OCI-LY3 (cell line): ENCODE results near the gene ORM1.
"Not testable (repeated sequence)": the region's sequence is repeated elsewhere in the genome, so short reads cannot be mapped to it uniquely, and the experiment has no call there.

Source experiments
- H2AFZ ChIP-seq: fragments of 200-600, 300-600 bp; shearing (Covaris generic); 2 replicates; pipeline ENCODE4 v1.6.0; 2014; ENCODE audit warnings: antibody characterized with exemption, low read depth, low read length
- H3K27ac ChIP-seq: fragments of 200-600, 300-600 bp; sonication (generic); 2 replicates; pipeline ENCODE4 v1.5.1; 2014; ENCODE audit warnings: mild to moderate bottlenecking, low read length, moderate library complexity, mixed read lengths
- H3K27me3 ChIP-seq: fragments of 200-600, 300-600 bp; sonication (generic); 2 replicates; pipeline ENCODE4 v1.6.1; 2014; ENCODE audit warnings: low read depth, low read length, mixed read lengths
- H3K36me3 ChIP-seq: fragments of 200-600, 300-600 bp; sonication (generic); replicated peaks from 2 replicates; pipeline ENCODE3; 2014; ENCODE audit warnings: low read depth, low read length, mixed read lengths
- H3K4me1 ChIP-seq: fragments of 300-600, 200-600 bp; sonication (generic); 2 replicates; pipeline ENCODE4 v1.6.1; 2014; ENCODE audit warnings: low read length, mixed read lengths
- H3K4me2 ChIP-seq: fragments of 200-600, 300-600 bp; sonication (generic); 2 replicates; pipeline ENCODE4 v1.6.1; 2014; ENCODE audit warnings: low read length, mixed read lengths
- H3K4me3 ChIP-seq: fragments of 300-600, 200-600 bp; sonication (generic); 2 replicates; pipeline ENCODE4 v1.5.1; 2014; ENCODE audit warnings: antibody characterized with exemption, mild to moderate bottlenecking, low read length, moderate library complexity
- H3K79me2 ChIP-seq: fragments of 300-600, 200-600 bp; shearing (Covaris generic); 2 replicates; pipeline ENCODE4 v1.6.1; 2014; ENCODE audit warnings: mild to moderate bottlenecking, low read length, mixed read lengths
- H3K9ac ChIP-seq: fragments of 300-600, 200-600 bp; shearing (Covaris generic); 2 replicates; pipeline ENCODE4 v1.6.0; 2014; ENCODE audit warnings: mild to moderate bottlenecking, low read length, moderate library complexity
- H3K9me3 ChIP-seq: fragments of 200-600, 300-600 bp; shearing (Covaris generic); 2 replicates; pipeline ENCODE4 v1.6.1; 2014; ENCODE audit warnings: low read length, mixed read lengths; ENCODE audit not compliant: insufficient read depth
- H4K20me1 ChIP-seq: fragments of 200-600, 300-600 bp; sonication (generic); 2 replicates; pipeline ENCODE4 v1.6.1; 2016; ENCODE audit warnings: low read length, mixed read lengths; ENCODE audit not compliant: insufficient read depth
- EZH2phosphoT487 ChIP-seq: fragments of 200-600 bp; shearing (Covaris generic); IDR thresholded peaks from 2 replicates; pipeline ENCODE4 v1.6.1; 2018; ENCODE audit warnings: antibody characterized with exemption, mixed run types, low read depth
- TF ChIP-seq, protein P1 (sequence below): fragments of 200-600, 300-600 bp; sonication (generic); IDR thresholded peaks from 2 replicates; pipeline ENCODE4 v1.5.1; 2014; ENCODE audit warnings: antibody characterized with exemption, low read length, low read depth

ORM1 gene

GRCh38 chr9:114327749-114328148, 4.9 kb downstream of the ORM1 start:
- peaks cover 5% of the 10 kb centered on the region; the same call in 1 of the 2 replicates for H3K4me1 ChIP-seq
- no peak overlapping the region for H3K4me3 ChIP-seq
- no peaks in the 10 kb centered on the region for H3K79me2 ChIP-seq
- peaks cover 15% of the 10 kb centered on the region; the same call in 1 of the 2 replicates for H3K27me3 ChIP-seq
- TF ChIP-seq EZH2phosphoT487, result no peak
- TF ChIP-seq, protein P1, sequence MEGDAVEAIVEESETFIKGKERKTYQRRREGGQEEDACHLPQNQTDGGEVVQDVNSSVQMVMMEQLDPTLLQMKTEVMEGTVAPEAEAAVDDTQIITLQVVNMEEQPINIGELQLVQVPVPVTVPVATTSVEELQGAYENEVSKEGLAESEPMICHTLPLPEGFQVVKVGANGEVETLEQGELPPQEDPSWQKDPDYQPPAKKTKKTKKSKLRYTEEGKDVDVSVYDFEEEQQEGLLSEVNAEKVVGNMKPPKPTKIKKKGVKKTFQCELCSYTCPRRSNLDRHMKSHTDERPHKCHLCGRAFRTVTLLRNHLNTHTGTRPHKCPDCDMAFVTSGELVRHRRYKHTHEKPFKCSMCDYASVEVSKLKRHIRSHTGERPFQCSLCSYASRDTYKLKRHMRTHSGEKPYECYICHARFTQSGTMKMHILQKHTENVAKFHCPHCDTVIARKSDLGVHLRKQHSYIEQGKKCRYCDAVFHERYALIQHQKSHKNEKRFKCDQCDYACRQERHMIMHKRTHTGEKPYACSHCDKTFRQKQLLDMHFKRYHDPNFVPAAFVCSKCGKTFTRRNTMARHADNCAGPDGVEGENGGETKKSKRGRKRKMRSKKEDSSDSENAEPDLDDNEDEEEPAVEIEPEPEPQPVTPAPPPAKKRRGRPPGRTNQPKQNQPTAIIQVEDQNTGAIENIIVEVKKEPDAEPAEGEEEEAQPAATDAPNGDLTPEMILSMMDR, result no peak
- H2AFZ ChIP-seq, result no peak overlapping the region
- H3K36me3 ChIP-seq, result no peaks in the 10 kb centered on the region
- no peak overlapping the region for H3K9ac ChIP-seq
- H4K20me1 ChIP-seq, result no peaks in the 10 kb centered on the region
- no peaks in the 10 kb centered on the region for H3K9me3 ChIP-seq
- H3K27ac ChIP-seq, result no peak overlapping the region
- no peak overlapping the region for H3K4me2 ChIP-seq

- H3K36me3 ChIP-seq, H4K20me1 ChIP-seq, H3K9me3 ChIP-seq, H3K9ac ChIP-seq, H3K4me1 ChIP-seq, H3K79me2 ChIP-seq, H3K4me3 ChIP-seq, H2AFZ ChIP-seq, H3K4me2 ChIP-seq, H3K27ac ChIP-seq: not testable (repeated sequence)
- peaks cover 15% of the 10 kb centered on the region; the same call in 1 of the 2 replicates for H3K27me3 ChIP-seq
Observed at GRCh38 chr9:114328357-114328820, 5.5 kb downstream of the ORM1 start.

DNA sequence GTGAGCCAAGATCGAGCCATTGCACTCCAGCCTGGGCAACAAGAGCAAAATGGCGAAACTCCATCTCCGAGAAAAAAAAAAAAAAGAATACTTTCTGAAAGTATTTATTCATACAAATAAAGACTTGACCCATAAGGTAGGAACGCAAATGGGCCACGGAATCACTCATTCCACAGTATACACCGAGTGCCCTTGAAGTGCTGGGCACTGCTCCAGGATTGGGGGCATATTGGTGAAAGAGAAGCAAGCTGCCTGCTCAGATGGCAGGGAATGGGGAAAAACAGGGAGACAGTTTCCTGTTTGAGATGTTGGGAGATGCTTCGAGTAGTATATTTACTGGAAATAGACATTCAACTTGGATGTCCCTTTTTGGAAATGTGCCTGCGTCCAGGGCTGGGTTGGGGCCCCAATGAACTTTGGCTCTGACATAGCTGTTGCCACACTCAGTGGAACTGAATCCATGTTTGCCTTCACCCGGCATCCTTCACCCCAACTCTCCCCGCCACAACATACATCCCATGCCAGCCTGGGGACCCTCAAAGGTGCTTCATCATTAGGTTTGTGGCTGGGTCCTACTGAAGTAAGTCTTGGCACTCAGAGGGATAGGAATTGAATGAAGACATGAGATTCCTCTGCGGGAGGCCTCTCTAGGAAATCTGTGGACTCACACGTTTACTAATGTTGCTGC, 6.2 kb downstream of the ORM1 start:
- not testable (repeated sequence) for H3K9me3 ChIP-seq, H3K4me2 ChIP-seq, H3K4me1 ChIP-seq, H2AFZ ChIP-seq, H3K27ac ChIP-seq, H3K36me3 ChIP-seq, H3K4me3 ChIP-seq, H4K20me1 ChIP-seq, H3K79me2 ChIP-seq, H3K9ac ChIP-seq
- H3K27me3 ChIP-seq, result peaks cover 11% of the 10 kb centered on the region; the same call in 1 of the 2 replicates

- H2AFZ ChIP-seq, H3K79me2 ChIP-seq, H3K4me2 ChIP-seq, H3K27me3 ChIP-seq, H3K9me3 ChIP-seq, H3K27ac ChIP-seq, H3K36me3 ChIP-seq, H4K20me1 ChIP-seq, H3K4me1 ChIP-seq, H3K9ac ChIP-seq, H3K4me3 ChIP-seq: not testable (repeated sequence)
Observed at GRCh38 chr9:114329625-114330022, 6.7 kb downstream of the ORM1 start, which contains the start of gene ORM2. Gene ORM2, plus strand, starts transcription at chr9:114329869. Its CDS starts 36 bp downstream, at chr9:114329905.

DNA sequence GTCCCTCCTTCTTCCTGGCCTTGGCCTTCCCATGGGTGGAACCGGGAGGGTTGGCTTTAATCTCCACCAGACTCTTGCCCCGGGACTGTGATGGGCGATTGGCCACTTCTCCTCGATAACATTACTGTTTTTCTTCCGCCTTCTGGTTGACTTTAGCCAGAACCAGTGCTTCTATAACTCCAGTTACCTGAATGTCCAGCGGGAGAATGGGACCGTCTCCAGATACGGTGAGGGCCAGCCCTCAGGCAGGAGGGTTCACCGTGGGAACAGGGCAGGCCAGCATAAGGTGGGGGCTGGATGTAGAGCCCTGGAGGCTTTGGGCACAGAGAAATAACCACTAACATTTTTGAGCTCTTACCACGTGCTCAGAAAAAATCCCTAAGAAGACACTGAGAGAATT, 7.7 kb downstream of the ORM1 start:
- H3K27me3 ChIP-seq, result 0 out of 2 replicates have a peak, but pooled peaks cover 4% of the 10 kb centered on the region
- H3K79me2 ChIP-seq, result no peaks in the 10 kb centered on the region
- H4K20me1 ChIP-seq, result no peaks in the 10 kb centered on the region
- no peak overlapping the region for H2AFZ ChIP-seq
- H3K9ac ChIP-seq, result no peak overlapping the region
- peaks cover 5% of the 10 kb centered on the region; the same call in 1 of the 2 replicates for H3K4me1 ChIP-seq
- peaks cover 12% of the 10 kb centered on the region for H3K36me3 ChIP-seq
- no peak overlapping the region for H3K27ac ChIP-seq
- H3K4me3 ChIP-seq, result no peak overlapping the region
- TF ChIP-seq, protein P1, result no peak
- no peak for TF ChIP-seq EZH2phosphoT487
- H3K9me3 ChIP-seq, result no peaks in the 10 kb centered on the region
- H3K4me2 ChIP-seq, result no peak overlapping the region

DNA sequence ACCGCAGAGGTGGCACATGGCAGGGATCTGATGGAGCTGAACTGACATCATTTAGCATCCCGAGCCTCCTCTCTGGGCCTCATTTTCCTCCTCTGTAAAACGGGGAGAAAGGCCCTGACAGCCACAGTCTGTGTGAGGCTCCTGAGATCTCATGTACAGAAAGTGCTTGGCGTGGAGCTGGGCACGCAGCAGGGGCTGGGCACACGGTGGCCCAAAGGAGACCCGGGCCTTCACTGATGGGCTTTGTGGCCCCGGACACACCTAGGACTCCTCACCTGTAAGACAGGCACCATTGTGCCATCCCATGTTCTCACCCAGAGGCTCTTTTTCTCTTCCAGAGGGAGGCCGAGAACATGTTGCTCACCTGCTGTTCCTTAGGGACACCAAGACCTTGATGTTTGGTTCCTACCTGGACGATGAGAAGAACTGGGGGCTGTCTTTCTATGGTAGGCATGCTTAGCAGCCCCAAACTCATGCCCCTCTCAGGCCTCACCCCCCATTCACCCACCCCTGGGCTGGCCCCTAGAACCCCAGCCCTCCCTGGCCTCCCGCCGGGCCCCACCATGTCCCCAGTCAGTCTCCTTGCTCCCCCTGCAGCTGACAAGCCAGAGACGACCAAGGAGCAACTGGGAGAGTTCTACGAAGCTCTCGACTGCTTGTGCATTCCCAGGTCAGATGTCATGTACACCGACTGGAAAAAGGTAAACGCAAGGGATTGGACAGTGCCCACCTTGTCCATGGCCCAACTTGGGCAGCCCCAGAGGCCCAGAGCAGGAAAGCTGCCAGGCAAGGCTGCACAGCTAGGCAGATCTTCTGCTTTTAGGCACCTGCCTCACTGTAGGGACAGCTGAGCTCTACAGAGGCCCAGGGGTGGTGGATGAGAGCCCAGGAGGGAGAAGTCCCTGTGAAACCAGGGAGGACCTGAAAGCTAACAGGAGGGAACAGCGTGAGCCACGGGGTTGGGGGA, 8.6 kb downstream of the ORM1 start:
- not testable (repeated sequence) for H4K20me1 ChIP-seq, H2AFZ ChIP-seq, H3K27me3 ChIP-seq, H3K4me1 ChIP-seq, H3K4me3 ChIP-seq, H3K79me2 ChIP-seq, H3K9me3 ChIP-seq, H3K9ac ChIP-seq, H3K27ac ChIP-seq, H3K4me2 ChIP-seq
- peaks cover 21% of the 10 kb centered on the region for H3K36me3 ChIP-seq

- not testable (repeated sequence) for H3K27me3 ChIP-seq, H3K4me1 ChIP-seq, H4K20me1 ChIP-seq, H3K9ac ChIP-seq, H3K79me2 ChIP-seq, H3K4me3 ChIP-seq, H3K9me3 ChIP-seq, H3K4me2 ChIP-seq, H2AFZ ChIP-seq, H3K27ac ChIP-seq
- H3K36me3 ChIP-seq, result peaks cover 29% of the 10 kb centered on the region
Observed at GRCh38 chr9:114332474-114333040, 9.7 kb downstream of the ORM1 start.
